ENCODE results near the gene NDUFV1.

The NDUFV1 gene

DNA sequence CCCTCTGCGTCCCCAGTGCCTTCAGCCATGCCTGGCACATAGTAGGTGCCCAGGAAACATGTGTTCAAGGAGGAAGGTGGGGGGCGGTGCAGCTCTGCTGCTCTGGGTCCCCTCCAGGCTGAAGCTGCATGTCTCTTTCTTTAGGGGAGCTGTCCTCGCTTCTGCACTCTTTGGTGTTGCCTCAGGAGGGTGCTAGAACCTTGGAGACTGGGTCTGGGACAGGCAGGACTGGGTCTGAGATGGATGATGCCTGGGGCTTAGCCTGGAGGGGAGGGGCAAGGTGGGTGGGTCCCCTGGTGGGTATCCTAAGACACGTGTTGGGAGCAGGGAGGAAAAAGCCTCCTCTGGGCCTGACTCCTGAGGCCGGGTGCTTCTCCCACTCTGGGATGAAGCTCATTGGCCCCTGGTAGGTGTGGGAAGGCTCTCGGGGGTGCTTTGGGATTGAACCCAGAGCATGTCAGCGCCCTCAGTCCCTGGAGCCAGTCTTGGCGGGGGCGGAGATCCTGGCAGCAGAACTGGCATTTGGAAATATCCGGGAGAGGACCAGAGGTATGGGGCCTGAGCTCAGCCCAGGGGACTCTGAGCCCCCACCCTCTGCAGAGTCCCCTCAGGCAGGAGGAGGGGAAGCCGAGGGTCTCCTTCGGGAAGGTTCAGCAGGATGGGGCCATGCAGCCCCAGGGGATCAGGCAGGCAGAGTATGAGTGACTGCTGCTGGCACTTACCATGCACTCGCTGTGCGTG, 29.8 kb upstream of the NDUFV1 start:
- Histone ChIP-seq H3K79me2 (ENCODE audit: insufficient read depth, low read length) (no peaks in the 10 kb centered on the region), H3K4me3 (ENCODE audit: low read depth in 1 of 2, low read length in 2 of 2) (no peak overlapping the region), H3K4me1 (ENCODE audit: insufficient read depth, low read length) (0 out of 2 replicates have a peak, but pooled peaks cover 4% of the 10 kb centered on the region), H4K20me1 (ENCODE audit: insufficient read depth, low read length) (no peaks in the 10 kb centered on the region), H3K9ac (ENCODE audit: low read depth, low read length) (no peak overlapping the region), H3K27ac (ENCODE audit: low read length) (no peak overlapping the region), H3K27me3 (ENCODE audit: insufficient read depth, low read length, poor library complexity) (peaks cover 5% of the 10 kb centered on the region), H2AFZ (ENCODE audit: low read depth, low read length) (no peak overlapping the region), H3K4me2 (ENCODE audit: insufficient read depth, low read length) (no peak overlapping the region), H3K36me3 (ENCODE audit: insufficient read depth, low read length) (no peaks in the 10 kb centered on the region), H3K9me3 (ENCODE audit: insufficient read depth, low read length, severe bottlenecking) (no peaks in the 10 kb centered on the region)
- TF ChIP-seq, protein P1, sequence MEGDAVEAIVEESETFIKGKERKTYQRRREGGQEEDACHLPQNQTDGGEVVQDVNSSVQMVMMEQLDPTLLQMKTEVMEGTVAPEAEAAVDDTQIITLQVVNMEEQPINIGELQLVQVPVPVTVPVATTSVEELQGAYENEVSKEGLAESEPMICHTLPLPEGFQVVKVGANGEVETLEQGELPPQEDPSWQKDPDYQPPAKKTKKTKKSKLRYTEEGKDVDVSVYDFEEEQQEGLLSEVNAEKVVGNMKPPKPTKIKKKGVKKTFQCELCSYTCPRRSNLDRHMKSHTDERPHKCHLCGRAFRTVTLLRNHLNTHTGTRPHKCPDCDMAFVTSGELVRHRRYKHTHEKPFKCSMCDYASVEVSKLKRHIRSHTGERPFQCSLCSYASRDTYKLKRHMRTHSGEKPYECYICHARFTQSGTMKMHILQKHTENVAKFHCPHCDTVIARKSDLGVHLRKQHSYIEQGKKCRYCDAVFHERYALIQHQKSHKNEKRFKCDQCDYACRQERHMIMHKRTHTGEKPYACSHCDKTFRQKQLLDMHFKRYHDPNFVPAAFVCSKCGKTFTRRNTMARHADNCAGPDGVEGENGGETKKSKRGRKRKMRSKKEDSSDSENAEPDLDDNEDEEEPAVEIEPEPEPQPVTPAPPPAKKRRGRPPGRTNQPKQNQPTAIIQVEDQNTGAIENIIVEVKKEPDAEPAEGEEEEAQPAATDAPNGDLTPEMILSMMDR (IDR thresholded peaks at IDR 0.05; ENCODE audit: borderline replicate concordance, extremely low read depth, low read length, poor library complexity, severe bottlenecking): peak; percentile 34
- no peak for TF ChIP-seq EZH2 (IDR thresholded peaks at IDR 0.05; ENCODE audit: borderline replicate concordance, low read depth, low read length, severe bottlenecking)
- ATAC-seq (ENCODE audit: insufficient read depth, low read depth) (0 out of 3 replicates have a peak, but pooled peaks have one; percentile 33), DNase-seq (no peak)

- Histone ChIP-seq H3K4me2 (ENCODE audit: insufficient read depth, low read length) (no peak overlapping the region), H3K4me1 (ENCODE audit: insufficient read depth, low read length) (peaks cover 13% of the 10 kb centered on the region), H3K27ac (ENCODE audit: low read length) (no peak overlapping the region), H4K20me1 (ENCODE audit: insufficient read depth, low read length) (no peaks in the 10 kb centered on the region), H3K9me3 (ENCODE audit: insufficient read depth, low read length, severe bottlenecking) (no peaks in the 10 kb centered on the region), H3K79me2 (ENCODE audit: insufficient read depth, low read length) (peaks cover 5% of the 10 kb centered on the region), H2AFZ (ENCODE audit: low read depth, low read length) (no peak overlapping the region), H3K27me3 (ENCODE audit: insufficient read depth, low read length, poor library complexity) (peaks cover 5% of the 10 kb centered on the region), H3K36me3 (ENCODE audit: insufficient read depth, low read length) (no peaks in the 10 kb centered on the region), H3K4me3 (ENCODE audit: low read depth in 1 of 2, low read length in 2 of 2) (no peak overlapping the region), H3K9ac (ENCODE audit: low read depth, low read length) (no peak overlapping the region)
- TF ChIP-seq EZH2 (IDR thresholded peaks at IDR 0.05; ENCODE audit: borderline replicate concordance, low read depth, low read length, severe bottlenecking): no peak
- TF ChIP-seq, protein P1 (IDR thresholded peaks at IDR 0.05; ENCODE audit: borderline replicate concordance, extremely low read depth, low read length, poor library complexity, severe bottlenecking): no peak
- DNase-seq: no peak
- no peak for ATAC-seq (ENCODE audit: insufficient read depth, low read depth)
Measured at GRCh38 chr11:67577951-67578350, 28.8 kb upstream of the NDUFV1 start.

- no peak for ATAC-seq (ENCODE audit: insufficient read depth, low read depth)
Measured at GRCh38 chr11:67581469-67581868, 25.3 kb upstream of the NDUFV1 start.

More at GRCh38 chr11:67581469-67581868, 25.3 kb upstream of the NDUFV1 start:
- peaks cover 23% of the 10 kb centered on the region for H4K20me1 ChIP-seq (ENCODE audit: insufficient read depth, low read length)
- no peak overlapping the region for H3K4me2 ChIP-seq (ENCODE audit: insufficient read depth, low read length)
- H3K27me3 ChIP-seq (ENCODE audit: insufficient read depth, low read length, poor library complexity): peaks cover 5% of the 10 kb centered on the region
- no peak overlapping the region for H3K4me3 ChIP-seq (ENCODE audit: low read depth in 1 of 2, low read length in 2 of 2)
- H3K9me3 ChIP-seq (ENCODE audit: insufficient read depth, low read length, severe bottlenecking): no peaks in the 10 kb centered on the region
- peaks cover 39% of the 10 kb centered on the region for H3K79me2 ChIP-seq (ENCODE audit: insufficient read depth, low read length)
- no peak for DNase-seq
- TF ChIP-seq EZH2 (IDR thresholded peaks at IDR 0.05; ENCODE audit: borderline replicate concordance, low read depth, low read length, severe bottlenecking): no peak
- TF ChIP-seq, protein P1 (IDR thresholded peaks at IDR 0.05; ENCODE audit: borderline replicate concordance, extremely low read depth, low read length, poor library complexity, severe bottlenecking): no peak
- H3K4me1 ChIP-seq (ENCODE audit: insufficient read depth, low read length): peaks cover 38% of the 10 kb centered on the region
- H3K36me3 ChIP-seq (ENCODE audit: insufficient read depth, low read length): peaks cover 23% of the 10 kb centered on the region
- no peak overlapping the region for H3K27ac ChIP-seq (ENCODE audit: low read length)
- no peak overlapping the region for H2AFZ ChIP-seq (ENCODE audit: low read depth, low read length)
- no peak overlapping the region for H3K9ac ChIP-seq (ENCODE audit: low read depth, low read length)

Measured in DND-41 (cell line).